Measurements from ENCODE around the gene RNF224. TPM values are rescaled to one million over a fixed set of nuclear protein-coding genes. Genes with fewer than 3 reads are reported as not detected.

RNF224 gene
- polyA plus RNA-seq, 1 donor from 2014 or later, result not detected

GRCh38 chr9:137264067-137264466 lies 36.8 kb downstream of the RNF224 start:
- Histone ChIP-seq H3K9me3 (ENCODE audit: low read length) (no peaks in the 10 kb centered on the region), H3K4me3 (ENCODE audit: low read length) (no peak overlapping the region), H3K9me2 (ENCODE audit: insufficient read depth, low read length) (no peaks in the 10 kb centered on the region), H2AFZ (ENCODE audit: low read depth, low read length) (no peak overlapping the region), H4K20me1 (ENCODE audit: insufficient read depth) (no peaks in the 10 kb centered on the region), H3K9ac (ENCODE audit: low read length) (no peak overlapping the region), H3K79me2 (replicated peaks; ENCODE audit: insufficient read depth, low read length) (no peaks in the 10 kb centered on the region), H3K27ac (ENCODE audit: low read length) (no peak overlapping the region), H3K27me3 (ENCODE audit: insufficient read depth, low read depth, low read length) (no peaks in the 10 kb centered on the region), H3K36me3 (ENCODE audit: insufficient read depth, low read length) (no peaks in the 10 kb centered on the region), H3F3A (ENCODE audit: insufficient read depth, low read length, poor library complexity, severe bottlenecking) (no peaks in the 10 kb centered on the region), H3K4me2 (ENCODE audit: low read length) (no peak overlapping the region)
- TF ChIP-seq CTCF (IDR thresholded peaks at IDR 0.05; ENCODE audit: poor library complexity, severe bottlenecking), result no peak
- no peak for TF ChIP-seq POLR2AphosphoS5 (IDR thresholded peaks at IDR 0.05)
- no peak for TF ChIP-seq EP300 (conservative IDR thresholded peaks at IDR 0.05; ENCODE audit: poor library complexity, severe bottlenecking)
- TF ChIP-seq REST (IDR thresholded peaks at IDR 0.05; ENCODE audit: borderline replicate concordance), result no peak
- no peak for TF ChIP-seq EZH2 (IDR thresholded peaks at IDR 0.05; ENCODE audit: borderline replicate concordance, insufficient read depth, low read length, poor library complexity, severe bottlenecking)
- TF ChIP-seq RAD21 (conservative IDR thresholded peaks at IDR 0.05), result no peak
- no peak for TF ChIP-seq SMC3 (conservative IDR thresholded peaks at IDR 0.05; ENCODE audit: poor library complexity)
- no peak for TF ChIP-seq MXI1 (conservative IDR thresholded peaks at IDR 0.05; ENCODE audit: poor library complexity, severe bottlenecking)
- TF ChIP-seq TAF1 (IDR thresholded peaks at IDR 0.05; ENCODE audit: low read depth), result no peak

- no peak overlapping the region for H3K9ac ChIP-seq (ENCODE audit: low read length)
- no peaks in the 10 kb centered on the region for H3F3A ChIP-seq (ENCODE audit: insufficient read depth, low read length, poor library complexity, severe bottlenecking)
- no peak overlapping the region for H3K4me2 ChIP-seq (ENCODE audit: low read length)
- no peaks in the 10 kb centered on the region for H3K36me3 ChIP-seq (ENCODE audit: insufficient read depth, low read length)
- no peaks in the 10 kb centered on the region for H3K9me3 ChIP-seq (ENCODE audit: low read length)
- TF ChIP-seq MXI1 (conservative IDR thresholded peaks at IDR 0.05; ENCODE audit: poor library complexity, severe bottlenecking), result no peak
- TF ChIP-seq EZH2 (IDR thresholded peaks at IDR 0.05; ENCODE audit: borderline replicate concordance, insufficient read depth, low read length, poor library complexity, severe bottlenecking), result no peak
- TF ChIP-seq EP300 (conservative IDR thresholded peaks at IDR 0.05; ENCODE audit: poor library complexity, severe bottlenecking), result no peak
- no peak for TF ChIP-seq POLR2AphosphoS5 (IDR thresholded peaks at IDR 0.05)
- no peak for TF ChIP-seq TAF1 (IDR thresholded peaks at IDR 0.05; ENCODE audit: low read depth)
- no peak for TF ChIP-seq REST (IDR thresholded peaks at IDR 0.05; ENCODE audit: borderline replicate concordance)
- no peak for TF ChIP-seq SMC3 (conservative IDR thresholded peaks at IDR 0.05; ENCODE audit: poor library complexity)
- TF ChIP-seq CTCF (IDR thresholded peaks at IDR 0.05; ENCODE audit: poor library complexity, severe bottlenecking), result no peak
- no peak for TF ChIP-seq RAD21 (conservative IDR thresholded peaks at IDR 0.05)
- no peaks in the 10 kb centered on the region for H3K27me3 ChIP-seq (ENCODE audit: insufficient read depth, low read depth, low read length)
- no peaks in the 10 kb centered on the region for H4K20me1 ChIP-seq (ENCODE audit: insufficient read depth)
- no peak overlapping the region for H2AFZ ChIP-seq (ENCODE audit: low read depth, low read length)
- no peak overlapping the region for H3K27ac ChIP-seq (ENCODE audit: low read length)
- no peak overlapping the region for H3K4me3 ChIP-seq (ENCODE audit: low read length)
- H3K9me2 ChIP-seq (ENCODE audit: insufficient read depth, low read length), result no peaks in the 10 kb centered on the region
- H3K79me2 ChIP-seq (replicated peaks; ENCODE audit: insufficient read depth, low read length), result no peaks in the 10 kb centered on the region
Measured at GRCh38 chr9:137265496-137266161, 38.3 kb downstream of the RNF224 start.
